ENCODE data around the gene USP53.

GRCh38 chr4:119260528-119260927 is 48.0 kb downstream of the USP53 start:
- TF ChIP-seq CTCF (IDR thresholded peaks at IDR 0.05) (no peak), FOSB (CRISPR knock-in tag; IDR thresholded peaks at IDR 0.05) (no peak), E2F6 (IDR thresholded peaks at IDR 0.05; ENCODE audit: borderline replicate concordance, low read depth) (no peak), REST (IDR thresholded peaks at IDR 0.05) (no peak)
- TF ChIP-seq, protein P1, sequence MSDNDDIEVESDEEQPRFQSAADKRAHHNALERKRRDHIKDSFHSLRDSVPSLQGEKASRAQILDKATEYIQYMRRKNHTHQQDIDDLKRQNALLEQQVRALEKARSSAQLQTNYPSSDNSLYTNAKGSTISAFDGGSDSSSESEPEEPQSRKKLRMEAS (IDR thresholded peaks at IDR 0.05), result no peak

Measured in A549 (cell line).